Adrenal gland (tissue), 12 donors: ENCODE measurements around the gene ATG9B. TPM values are rescaled to one million over a fixed set of nuclear protein-coding genes. Genes with fewer than 3 reads are reported as not detected.

Source experiments
- DNase-seq, 7 donors: peaks; one replicate each; pipeline ENCODE4 v3.0.0-alpha.2; 2019 to 2020
- H3K27ac ChIP-seq, 5 donors: fragments of 200-600 bp; sonication (generic) in 4 of 5; 1 replicate in 3 of 5; 2 replicates in 2 of 5; pipeline versions ENCODE4 v1.5.1 to v1.8.0; 2016 to 2020; ENCODE audit warnings: mild to moderate bottlenecking in 1 of 5
- H3K27me3 ChIP-seq: fragments of 200-600 bp; 2 replicates; pipeline ENCODE4 v1.8.0; 2021
- H3K36me3 ChIP-seq, 2 donors: fragments of 200-600 bp; replicated peaks in 1 of 2; 1 replicate in 1 of 2; 2 replicates in 1 of 2; pipeline versions ENCODE4 v1.5.1 to v1.8.0; 2018 to 2022
- H3K4me1 ChIP-seq, 2 donors: fragments of 200-600 bp; replicated peaks in 1 of 2; 1 replicate in 1 of 2; 2 replicates in 1 of 2; pipeline versions ENCODE4 v1.5.1 to v1.8.0; 2018 to 2021
- H3K4me3 ChIP-seq, 4 donors: fragments of 200-600 bp; sonication (generic) in 3 of 4; one replicate each; pipeline ENCODE4 v1.5.1; 2016 to 2018
- H3K9me3 ChIP-seq, 3 donors: fragments of 200-600 bp; sonication (generic) in 1 of 3; replicated peaks in 1 of 3; 1 replicate in 2 of 3; 2 replicates in 1 of 3; pipeline versions ENCODE4 v1.5.1 to v1.8.0; 2016 to 2021
- POLR2A ChIP-seq, 2 donors: fragments of 450-650 bp; IDR thresholded peaks; one replicate each; pipeline ENCODE4 v1.6.1; 2017; ENCODE audit warnings: antibody characterized with exemption in 2 of 2, mild to moderate bottlenecking in 2 of 2, moderate library complexity in 1 of 2
- WGBS, 4 donors: extraction: QIAGEN DNeasy Blood & Tissue Kit in 2 of 4; methylation state at CpG; one replicate each; pipeline versions ENCODE4 v1.1.5 to v1.1.7; 2013 to 2017; 5-methylcytosine and 5-hydroxymethylcytosine counted together
- intact Hi-C, 2 donors: fragments of 100-400 bp; cut with DNase I; formaldehyde crosslinking; loops; one replicate each; pipeline versions ENCODE4 v1.14.1 to v1.15.0; 2022 to 2023
- polyA plus RNA-seq, 3 donors: library from polyadenylated mRNA; stranded (reverse); fragments of 200-250 nt in 2 of 3; fragments of 350-450 nt in 1 of 3; fragmentation: Illumina TruSeq in 1 of 3; extraction: RNeasy Lipid Tissue Mini Kit (QIAGEN cat#74804) in 1 of 3; gene quantifications; one replicate each; pipeline ENCODE4 v1.2.3, GENCODE V29; 2013 to 2014
- total RNA-seq, 9 donors: library from RNA; depleted of rRNA in 4 of 9; stranded (reverse); fragments of >200 nt in 4 of 9; fragments of 120-200 nt in 1 of 9; fragmentation: NEBNext Ultra II Directional in 1 of 9; extraction: Animal tissue kit (Norgen Biotek cat#: 25700) in 1 of 9; gene quantifications; one replicate each; pipeline versions ENCODE4 v1.1.0 to v1.2.4, GENCODE V29; 2013 to 2023
- TF ChIP-seq, protein P1 (sequence below), 6 experiments: fragments of 450-650 bp in 4 of 6; fragments of 200-600 bp in 2 of 6; sonication (generic) in 1 of 6; IDR thresholded peaks; 1 replicate in 5 of 6; 2 replicates in 1 of 6; pipeline versions ENCODE4 v1.5.1 to v1.8.0; 2016 to 2021; ENCODE audit warnings: antibody characterized with exemption in 6 of 6, mild to moderate bottlenecking in 2 of 6, moderate library complexity in 1 of 6
- donor health status: healthy with polysubstance abuse.
- donor health status: Bipolar disorder and iron deficiency.
- donor health status: DM: yes; HTN: yes; CAD: no.
- donor health status: DM: no; HTN: no; CAD: no.
- donor health status: DM: no; HTN: no; CAD: no.
- donor health status: DM: yes; HTN: yes; CAD: no.

The ATG9B gene
- total and polyA plus RNA-seq, 12 donors, result 0.23 to 7.8 (median 0.46) TPM; not detected in 2

DNA sequence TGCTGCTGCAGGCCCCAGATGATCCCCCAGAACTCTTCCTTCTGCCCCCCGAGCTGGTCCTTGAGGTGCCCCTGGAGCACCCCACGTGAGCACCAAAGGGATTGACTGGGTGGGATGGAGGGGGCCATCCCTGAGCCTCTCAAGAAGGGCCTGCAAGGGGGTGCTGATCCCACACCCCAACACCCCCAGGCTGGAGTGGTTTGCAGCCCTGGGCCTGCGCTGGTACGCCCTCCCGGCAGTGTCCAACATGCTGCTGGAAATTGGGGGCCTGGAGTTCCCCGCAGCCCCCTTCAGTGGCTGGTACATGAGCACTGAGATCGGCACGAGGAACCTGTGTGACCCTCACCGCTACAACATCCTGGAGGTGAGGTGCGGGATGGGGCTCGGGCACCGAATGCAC, 25.3 kb downstream of the ATG9B start:
- Histone ChIP-seq H3K36me3 (no peaks in the 10 kb centered on the region), H3K4me1 (no peaks in the 10 kb centered on the region), H3K27me3 (no peaks in the 10 kb centered on the region), H3K9me3 (no peaks in the 10 kb centered on the region), H3K27ac (no peak overlapping the region), H3K4me3 (no peak overlapping the region)
- intact Hi-C loops, result no loop called here
- TF ChIP-seq, protein P1, sequence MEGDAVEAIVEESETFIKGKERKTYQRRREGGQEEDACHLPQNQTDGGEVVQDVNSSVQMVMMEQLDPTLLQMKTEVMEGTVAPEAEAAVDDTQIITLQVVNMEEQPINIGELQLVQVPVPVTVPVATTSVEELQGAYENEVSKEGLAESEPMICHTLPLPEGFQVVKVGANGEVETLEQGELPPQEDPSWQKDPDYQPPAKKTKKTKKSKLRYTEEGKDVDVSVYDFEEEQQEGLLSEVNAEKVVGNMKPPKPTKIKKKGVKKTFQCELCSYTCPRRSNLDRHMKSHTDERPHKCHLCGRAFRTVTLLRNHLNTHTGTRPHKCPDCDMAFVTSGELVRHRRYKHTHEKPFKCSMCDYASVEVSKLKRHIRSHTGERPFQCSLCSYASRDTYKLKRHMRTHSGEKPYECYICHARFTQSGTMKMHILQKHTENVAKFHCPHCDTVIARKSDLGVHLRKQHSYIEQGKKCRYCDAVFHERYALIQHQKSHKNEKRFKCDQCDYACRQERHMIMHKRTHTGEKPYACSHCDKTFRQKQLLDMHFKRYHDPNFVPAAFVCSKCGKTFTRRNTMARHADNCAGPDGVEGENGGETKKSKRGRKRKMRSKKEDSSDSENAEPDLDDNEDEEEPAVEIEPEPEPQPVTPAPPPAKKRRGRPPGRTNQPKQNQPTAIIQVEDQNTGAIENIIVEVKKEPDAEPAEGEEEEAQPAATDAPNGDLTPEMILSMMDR (IDR thresholded peaks at IDR 0.05), result no peak
- no peak for TF ChIP-seq POLR2A (IDR thresholded peaks at IDR 0.05)
- 80 to 94% (median 88%) methylated on average over 1 to 12 of the region's 12 CpGs for WGBS, 4 donors
- DNase-seq, result no peak

- WGBS, 4 donors, result 86 to 91% (median 89%) methylated on average over 15 to 20 of the region's 20 CpGs
- DNase-seq, result no peak
These were observed 26.0 kb downstream of the ATG9B start for GRCh38 chr7:150998341-150998740.

GRCh38 chr7:150997817-150998216, 26.5 kb downstream of the ATG9B start:
- whole genome bisulfite sequencing, 4 donors, result 81 to 98% (median 89%) methylated on average over 5 of the region's 5 CpGs
- no peak overlapping the region for H3K27ac ChIP-seq
- H3K9me3 ChIP-seq, result no peaks in the 10 kb centered on the region
- H3K4me1 ChIP-seq, result no peaks in the 10 kb centered on the region
- TF ChIP-seq POLR2A (IDR thresholded peaks at IDR 0.05), result no peak
- TF ChIP-seq, protein P1 (IDR thresholded peaks at IDR 0.05), result no peak
- no peaks in the 10 kb centered on the region for H3K27me3 ChIP-seq
- no peak for DNase-seq
- no peak overlapping the region for H3K4me3 ChIP-seq
- intact Hi-C loops, result no loop called here
- H3K36me3 ChIP-seq, result no peaks in the 10 kb centered on the region

More at GRCh38 chr7:150998341-150998740, 26.0 kb downstream of the ATG9B start:
- intact Hi-C loops, result no loop called here
- Histone ChIP-seq H3K27ac (no peak overlapping the region), H3K4me1 (no peaks in the 10 kb centered on the region), H3K36me3 (no peaks in the 10 kb centered on the region), H3K4me3 (no peak overlapping the region), H3K9me3 (no peaks in the 10 kb centered on the region), H3K27me3 (no peaks in the 10 kb centered on the region)
- TF ChIP-seq, protein P1 (IDR thresholded peaks at IDR 0.05), result no peak
- TF ChIP-seq POLR2A (IDR thresholded peaks at IDR 0.05), result no peak

DNA sequence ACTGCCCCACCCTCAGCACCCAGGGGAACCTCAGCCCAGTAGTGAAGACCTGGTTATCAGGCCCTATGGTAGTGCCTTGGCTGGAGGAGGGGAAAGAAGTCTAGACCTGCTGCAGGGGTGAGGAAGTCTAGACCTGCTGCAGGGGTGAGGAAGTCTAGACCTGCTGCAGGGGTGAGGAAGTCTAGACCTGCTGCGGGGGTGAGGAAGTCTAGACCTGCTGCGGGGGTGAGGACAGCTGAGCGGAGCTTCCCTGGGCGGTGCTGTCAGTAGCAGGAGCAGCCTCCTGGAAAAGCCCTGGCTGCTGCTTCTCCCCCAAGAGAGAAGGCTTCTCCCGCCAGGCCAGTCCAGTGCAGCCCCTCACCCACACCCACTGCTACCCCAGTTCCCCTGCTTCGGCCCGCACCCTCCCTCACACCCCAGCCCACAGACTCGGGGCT, 27.2 kb downstream of the ATG9B start:
- intact Hi-C loops, result no loop called here
- DNase-seq, result no peak
- Histone ChIP-seq H3K4me3 (no peak overlapping the region), H3K36me3 (no peaks in the 10 kb centered on the region), H3K4me1 (no peaks in the 10 kb centered on the region), H3K9me3 (no peaks in the 10 kb centered on the region), H3K27ac (no peak overlapping the region), H3K27me3 (no peaks in the 10 kb centered on the region)
- whole genome bisulfite sequencing, 4 donors, result 68 to 83% (median 78%) methylated on average over 4 to 8 of the region's 8 CpGs
- TF ChIP-seq POLR2A (IDR thresholded peaks at IDR 0.05), result no peak
- TF ChIP-seq, protein P1 (IDR thresholded peaks at IDR 0.05), result no peak
